Measurements from ENCODE around the gene TSNAXIP1.

DNA sequence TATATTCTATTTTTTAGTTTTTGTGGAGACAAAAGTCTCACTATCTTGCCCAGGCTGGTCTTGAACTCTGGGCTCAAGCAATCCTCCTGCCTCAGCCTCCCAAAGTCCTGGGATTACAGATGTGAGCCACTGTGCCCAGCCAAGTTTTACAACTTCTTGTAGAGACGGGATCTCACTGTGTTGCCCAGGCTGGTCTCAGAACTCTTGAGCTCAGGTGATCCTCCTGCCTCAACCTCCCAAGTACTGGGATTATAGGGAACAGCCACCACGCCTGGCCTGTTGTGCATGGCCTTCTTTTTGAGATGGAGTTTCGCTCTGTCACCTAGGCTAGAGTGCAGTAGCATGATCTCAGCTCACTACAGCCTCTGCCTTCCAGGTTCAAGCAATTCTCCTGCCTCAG lies 47.0 kb downstream of the TSNAXIP1 start:
- TF ChIP-seq, protein P1, sequence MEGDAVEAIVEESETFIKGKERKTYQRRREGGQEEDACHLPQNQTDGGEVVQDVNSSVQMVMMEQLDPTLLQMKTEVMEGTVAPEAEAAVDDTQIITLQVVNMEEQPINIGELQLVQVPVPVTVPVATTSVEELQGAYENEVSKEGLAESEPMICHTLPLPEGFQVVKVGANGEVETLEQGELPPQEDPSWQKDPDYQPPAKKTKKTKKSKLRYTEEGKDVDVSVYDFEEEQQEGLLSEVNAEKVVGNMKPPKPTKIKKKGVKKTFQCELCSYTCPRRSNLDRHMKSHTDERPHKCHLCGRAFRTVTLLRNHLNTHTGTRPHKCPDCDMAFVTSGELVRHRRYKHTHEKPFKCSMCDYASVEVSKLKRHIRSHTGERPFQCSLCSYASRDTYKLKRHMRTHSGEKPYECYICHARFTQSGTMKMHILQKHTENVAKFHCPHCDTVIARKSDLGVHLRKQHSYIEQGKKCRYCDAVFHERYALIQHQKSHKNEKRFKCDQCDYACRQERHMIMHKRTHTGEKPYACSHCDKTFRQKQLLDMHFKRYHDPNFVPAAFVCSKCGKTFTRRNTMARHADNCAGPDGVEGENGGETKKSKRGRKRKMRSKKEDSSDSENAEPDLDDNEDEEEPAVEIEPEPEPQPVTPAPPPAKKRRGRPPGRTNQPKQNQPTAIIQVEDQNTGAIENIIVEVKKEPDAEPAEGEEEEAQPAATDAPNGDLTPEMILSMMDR (conservative IDR thresholded peaks at IDR 0.05), result no peak
- TF ChIP-seq EZH2 (IDR thresholded peaks at IDR 0.05; ENCODE audit: low read depth), result no peak
